C4-2B (cell line): ENCODE results near the gene B9D2.

Source experiments
- ZFX ChIP-seq: fragments of 450-650 bp; IDR thresholded peaks from 2 replicates; pipeline ENCODE4 v1.6.1; 2017
- TF ChIP-seq, protein P1 (sequence below): fragments of 450-650 bp; conservative IDR thresholded peaks from 2 replicates; pipeline ENCODE4 v1.5.1; 2017; ENCODE audit warnings: mild to moderate bottlenecking

DNA sequence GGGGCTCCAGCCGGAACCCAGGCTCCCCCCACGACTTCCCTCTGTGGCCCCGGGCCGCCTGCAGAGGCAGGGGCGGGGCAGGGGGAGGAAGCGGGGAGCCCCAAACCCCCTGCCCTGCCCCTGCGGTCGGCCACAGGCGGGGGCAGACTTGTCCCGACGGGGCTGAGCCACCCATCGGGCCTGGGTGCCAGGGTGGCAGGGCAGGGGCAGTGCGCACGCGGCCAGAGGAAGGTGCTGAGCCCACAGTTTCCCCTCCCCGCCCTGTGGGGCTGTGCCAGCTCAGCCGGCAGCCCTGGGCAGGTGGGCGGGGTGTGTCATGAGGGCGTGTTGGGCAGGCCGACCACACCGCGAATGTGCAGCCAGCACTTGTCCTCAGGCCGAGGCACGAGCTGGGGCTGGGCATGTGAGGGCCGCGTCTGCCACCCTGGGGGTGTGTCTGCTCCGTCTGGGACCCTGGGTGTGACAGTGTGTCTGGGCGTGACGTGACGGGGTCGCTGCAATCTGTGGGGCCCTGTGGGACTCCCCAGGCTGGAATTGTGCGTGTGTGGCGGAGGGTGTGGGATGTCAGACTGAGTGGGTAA is 36.3 kb downstream of the B9D2 start:
- no peak for TF ChIP-seq ZFX
- TF ChIP-seq, protein P1, sequence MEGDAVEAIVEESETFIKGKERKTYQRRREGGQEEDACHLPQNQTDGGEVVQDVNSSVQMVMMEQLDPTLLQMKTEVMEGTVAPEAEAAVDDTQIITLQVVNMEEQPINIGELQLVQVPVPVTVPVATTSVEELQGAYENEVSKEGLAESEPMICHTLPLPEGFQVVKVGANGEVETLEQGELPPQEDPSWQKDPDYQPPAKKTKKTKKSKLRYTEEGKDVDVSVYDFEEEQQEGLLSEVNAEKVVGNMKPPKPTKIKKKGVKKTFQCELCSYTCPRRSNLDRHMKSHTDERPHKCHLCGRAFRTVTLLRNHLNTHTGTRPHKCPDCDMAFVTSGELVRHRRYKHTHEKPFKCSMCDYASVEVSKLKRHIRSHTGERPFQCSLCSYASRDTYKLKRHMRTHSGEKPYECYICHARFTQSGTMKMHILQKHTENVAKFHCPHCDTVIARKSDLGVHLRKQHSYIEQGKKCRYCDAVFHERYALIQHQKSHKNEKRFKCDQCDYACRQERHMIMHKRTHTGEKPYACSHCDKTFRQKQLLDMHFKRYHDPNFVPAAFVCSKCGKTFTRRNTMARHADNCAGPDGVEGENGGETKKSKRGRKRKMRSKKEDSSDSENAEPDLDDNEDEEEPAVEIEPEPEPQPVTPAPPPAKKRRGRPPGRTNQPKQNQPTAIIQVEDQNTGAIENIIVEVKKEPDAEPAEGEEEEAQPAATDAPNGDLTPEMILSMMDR = no peak
